HL-60 (cell line): Measurements from ENCODE around the gene DPY19L3.
"Not testable (repeated sequence)": the region's sequence is repeated elsewhere in the genome, so short reads cannot be mapped to it uniquely, and the experiment has no call there.

Experiments
- DNase-seq, 2 experiments: peaks; one replicate each; pipeline ENCODE4 v3.0.0-alpha.2; 2010 to 2020; ENCODE audit warnings: low read depth in 1 of 2, low spot score in 1 of 2
- H3K27ac ChIP-seq: fragments of 250-450 bp; sonication (Bioruptor Pico); replicated peaks from 2 replicates; pipeline ENCODE4 v1.5.1; 2020; ENCODE audit warnings: mild to moderate bottlenecking, moderate library complexity
- H3K27me3 ChIP-seq: fragments of 250-450 bp; sonication (Bioruptor Pico); 2 replicates; pipeline ENCODE4 v1.5.1; 2021; ENCODE audit warnings: mild to moderate bottlenecking, moderate library complexity; ENCODE audit not compliant: insufficient read depth, poor library complexity, severe bottlenecking
- H3K4me3 ChIP-seq: replicated peaks from 2 replicates; pipeline ENCODE4 v1.5.1; 2011; ENCODE audit warnings: mild to moderate bottlenecking, control low read depth, low read length; ENCODE audit not compliant: insufficient read depth
- GABPA ChIP-seq: IDR thresholded peaks from 2 replicates; pipeline ENCODE4 v1.6.1; 2012; ENCODE audit warnings: low read depth
- POLR2AphosphoS5 ChIP-seq: IDR thresholded peaks from 2 replicates; pipeline ENCODE4 v1.6.1; 2012; ENCODE audit warnings: low read depth
- SPI1 ChIP-seq: IDR thresholded peaks from 2 replicates; pipeline ENCODE4 v1.6.1; 2012; ENCODE audit warnings: low read depth, mild to moderate bottlenecking, borderline replicate concordance
- TF ChIP-seq, protein P1 (sequence below): IDR thresholded peaks from 2 replicates; pipeline ENCODE4 v1.6.1; 2012; ENCODE audit warnings: low read depth; ENCODE audit not compliant: insufficient replicate concordance
- TF ChIP-seq, protein P2 (sequence below): IDR thresholded peaks from one replicate; pipeline ENCODE4 v1.5.1; 2011; ENCODE audit warnings: low read length, control low read depth, inconsistent platforms; ENCODE audit not compliant: insufficient read depth

DPY19L3 gene

DNA sequence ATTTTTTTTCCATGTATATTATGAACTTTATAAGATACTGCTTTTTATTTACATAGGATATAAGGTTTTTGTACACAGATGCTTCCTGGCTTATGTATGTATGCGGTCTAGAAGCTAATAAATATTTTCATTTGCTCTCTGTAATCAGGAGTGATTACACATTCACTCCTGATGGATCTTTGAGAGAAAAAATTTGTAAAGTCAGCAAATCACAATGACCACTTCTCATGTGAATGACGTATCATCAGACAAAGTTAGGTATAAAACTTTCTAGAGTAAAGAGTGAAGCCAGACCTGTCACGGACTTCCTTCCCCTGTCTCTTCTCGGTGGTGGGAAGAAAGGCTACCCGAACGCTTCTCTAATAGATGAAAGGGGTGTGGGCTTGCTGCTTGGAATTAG, 31.1 kb downstream of the DPY19L3 start:
- no peaks in the 10 kb centered on the region for H3K27me3 ChIP-seq
- no peak for TF ChIP-seq SPI1
- DNase-seq: no peak
- no peak overlapping the region for H3K4me3 ChIP-seq
- H3K27ac ChIP-seq: no peak overlapping the region

DNA sequence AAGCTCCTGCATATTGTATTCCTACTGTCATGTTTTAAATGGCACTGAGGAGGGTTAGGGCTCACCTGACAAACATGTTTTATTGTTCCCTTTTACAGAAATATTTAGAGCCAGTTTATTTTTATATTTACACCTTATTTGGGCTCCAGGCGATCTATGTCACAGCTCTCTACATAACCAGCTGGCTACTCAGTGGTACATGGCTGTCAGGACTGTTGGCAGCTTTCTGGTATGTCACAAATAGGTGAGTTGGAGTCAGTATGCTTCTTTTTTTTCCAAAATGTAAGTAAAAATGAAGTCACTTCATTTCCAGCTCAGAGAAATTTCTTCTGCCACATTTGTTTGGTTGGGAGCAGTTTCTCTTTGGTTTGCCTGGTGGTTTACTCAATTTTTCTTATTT, 31.5 kb downstream of the DPY19L3 start:
- Histone ChIP-seq H3K27me3 (no peaks in the 10 kb centered on the region), H3K27ac (no peak overlapping the region), H3K4me3 (no peak overlapping the region)
- TF ChIP-seq, protein P1, sequence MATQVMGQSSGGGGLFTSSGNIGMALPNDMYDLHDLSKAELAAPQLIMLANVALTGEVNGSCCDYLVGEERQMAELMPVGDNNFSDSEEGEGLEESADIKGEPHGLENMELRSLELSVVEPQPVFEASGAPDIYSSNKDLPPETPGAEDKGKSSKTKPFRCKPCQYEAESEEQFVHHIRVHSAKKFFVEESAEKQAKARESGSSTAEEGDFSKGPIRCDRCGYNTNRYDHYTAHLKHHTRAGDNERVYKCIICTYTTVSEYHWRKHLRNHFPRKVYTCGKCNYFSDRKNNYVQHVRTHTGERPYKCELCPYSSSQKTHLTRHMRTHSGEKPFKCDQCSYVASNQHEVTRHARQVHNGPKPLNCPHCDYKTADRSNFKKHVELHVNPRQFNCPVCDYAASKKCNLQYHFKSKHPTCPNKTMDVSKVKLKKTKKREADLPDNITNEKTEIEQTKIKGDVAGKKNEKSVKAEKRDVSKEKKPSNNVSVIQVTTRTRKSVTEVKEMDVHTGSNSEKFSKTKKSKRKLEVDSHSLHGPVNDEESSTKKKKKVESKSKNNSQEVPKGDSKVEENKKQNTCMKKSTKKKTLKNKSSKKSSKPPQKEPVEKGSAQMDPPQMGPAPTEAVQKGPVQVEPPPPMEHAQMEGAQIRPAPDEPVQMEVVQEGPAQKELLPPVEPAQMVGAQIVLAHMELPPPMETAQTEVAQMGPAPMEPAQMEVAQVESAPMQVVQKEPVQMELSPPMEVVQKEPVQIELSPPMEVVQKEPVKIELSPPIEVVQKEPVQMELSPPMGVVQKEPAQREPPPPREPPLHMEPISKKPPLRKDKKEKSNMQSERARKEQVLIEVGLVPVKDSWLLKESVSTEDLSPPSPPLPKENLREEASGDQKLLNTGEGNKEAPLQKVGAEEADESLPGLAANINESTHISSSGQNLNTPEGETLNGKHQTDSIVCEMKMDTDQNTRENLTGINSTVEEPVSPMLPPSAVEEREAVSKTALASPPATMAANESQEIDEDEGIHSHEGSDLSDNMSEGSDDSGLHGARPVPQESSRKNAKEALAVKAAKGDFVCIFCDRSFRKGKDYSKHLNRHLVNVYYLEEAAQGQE: no peak
- DNase-seq: no peak

DNA sequence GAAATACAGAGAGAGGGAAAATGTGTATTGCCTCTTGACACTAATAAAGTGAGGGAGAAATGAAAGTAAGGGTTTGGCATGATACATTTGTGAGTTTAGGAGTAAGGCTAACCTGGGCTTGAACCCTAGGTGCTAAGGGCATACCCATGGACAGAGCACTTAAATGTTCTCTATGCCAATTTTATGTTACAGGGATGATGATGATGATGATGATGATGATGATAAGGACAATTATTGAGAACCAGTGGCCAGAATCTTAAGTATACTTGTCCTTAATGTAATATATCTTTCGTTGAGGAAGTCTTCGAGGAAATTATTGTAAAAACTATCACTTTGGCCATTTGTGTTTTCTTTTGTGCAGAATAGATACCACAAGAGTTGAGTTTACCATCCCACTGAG, 33.2 kb downstream of the DPY19L3 start:
- Histone ChIP-seq H3K27me3 (no peaks in the 10 kb centered on the region), H3K27ac (no peak overlapping the region), H3K4me3 (no peak overlapping the region)
- DNase-seq: no peak
- TF ChIP-seq GABPA (no peak), SPI1 (no peak), POLR2AphosphoS5 (no peak)
- TF ChIP-seq, protein P2, sequence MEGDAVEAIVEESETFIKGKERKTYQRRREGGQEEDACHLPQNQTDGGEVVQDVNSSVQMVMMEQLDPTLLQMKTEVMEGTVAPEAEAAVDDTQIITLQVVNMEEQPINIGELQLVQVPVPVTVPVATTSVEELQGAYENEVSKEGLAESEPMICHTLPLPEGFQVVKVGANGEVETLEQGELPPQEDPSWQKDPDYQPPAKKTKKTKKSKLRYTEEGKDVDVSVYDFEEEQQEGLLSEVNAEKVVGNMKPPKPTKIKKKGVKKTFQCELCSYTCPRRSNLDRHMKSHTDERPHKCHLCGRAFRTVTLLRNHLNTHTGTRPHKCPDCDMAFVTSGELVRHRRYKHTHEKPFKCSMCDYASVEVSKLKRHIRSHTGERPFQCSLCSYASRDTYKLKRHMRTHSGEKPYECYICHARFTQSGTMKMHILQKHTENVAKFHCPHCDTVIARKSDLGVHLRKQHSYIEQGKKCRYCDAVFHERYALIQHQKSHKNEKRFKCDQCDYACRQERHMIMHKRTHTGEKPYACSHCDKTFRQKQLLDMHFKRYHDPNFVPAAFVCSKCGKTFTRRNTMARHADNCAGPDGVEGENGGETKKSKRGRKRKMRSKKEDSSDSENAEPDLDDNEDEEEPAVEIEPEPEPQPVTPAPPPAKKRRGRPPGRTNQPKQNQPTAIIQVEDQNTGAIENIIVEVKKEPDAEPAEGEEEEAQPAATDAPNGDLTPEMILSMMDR: no peak

DNA sequence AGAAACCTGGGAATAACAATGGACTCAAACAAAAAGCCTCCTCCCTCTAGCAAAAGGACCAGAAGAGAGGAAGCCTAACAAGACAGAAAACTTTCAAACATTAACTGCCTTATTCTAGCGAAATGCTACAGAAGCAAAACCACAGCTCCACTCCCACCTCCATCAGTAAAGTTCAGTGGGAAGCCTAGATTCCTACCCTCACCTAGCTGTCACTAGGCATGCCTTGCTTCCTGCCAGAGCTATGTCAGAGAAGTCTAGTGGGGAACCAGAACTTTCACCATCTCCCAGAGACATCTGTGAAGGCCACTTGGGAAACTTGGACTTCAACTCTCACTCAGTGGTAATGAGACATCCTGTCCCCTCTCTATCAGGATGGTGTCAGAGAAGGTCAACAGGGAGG, 37.1 kb downstream of the DPY19L3 start:
- no peak for DNase-seq
- no peak for TF ChIP-seq POLR2AphosphoS5
- TF ChIP-seq GABPA: no peak
- TF ChIP-seq, protein P2: no peak
- TF ChIP-seq, protein P1: no peak
- TF ChIP-seq SPI1: no peak
- no peak overlapping the region for H3K4me3 ChIP-seq
- no peak overlapping the region; the same call in 1 of the 2 replicates for H3K27ac ChIP-seq
- H3K27me3 ChIP-seq: no peaks in the 10 kb centered on the region

DNA sequence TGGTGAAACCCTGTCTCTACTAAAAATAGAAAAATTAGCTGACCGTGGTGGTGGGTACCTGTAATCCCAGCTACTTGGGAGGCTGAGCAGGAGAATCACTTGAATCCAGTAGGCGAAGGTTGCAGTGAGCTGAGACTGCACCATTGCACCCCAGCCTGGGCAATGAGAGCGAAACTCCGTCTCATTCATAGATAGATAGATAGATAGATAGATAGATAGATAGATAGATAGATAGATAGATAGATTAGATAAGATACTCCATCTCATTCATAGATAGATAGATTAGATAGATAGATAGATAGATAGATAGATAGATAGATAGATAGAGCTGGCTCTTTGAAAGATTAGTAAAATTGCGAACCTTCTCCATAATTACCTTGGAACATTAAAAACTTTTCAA, 42.0 kb downstream of the DPY19L3 start:
- not testable (repeated sequence) for H3K4me3 ChIP-seq, H3K27me3 ChIP-seq, DNase-seq, H3K27ac ChIP-seq
